Measurements from ENCODE around the gene ALKBH3. TPM values are rescaled to one million over a fixed set of nuclear protein-coding genes. Genes with fewer than 3 reads are reported as not detected.

ALKBH3 gene
- total RNA-seq, 4 donors from 2014 or later = 27.5 to 44.1 (median 42.0) TPM

GRCh38 chr11:43899094-43899493 lies 18.5 kb downstream of the ALKBH3 start:
- Histone ChIP-seq H3K27ac (no peak overlapping the region), H3K27me3 (no peaks in the 10 kb centered on the region), H3K9me3 (no peaks in the 10 kb centered on the region), H3K4me3 (no peak overlapping the region), H3K4me1 (no peaks in the 10 kb centered on the region), H3K36me3 (peaks cover 0 to 72% of the 10 kb centered on the region in 2 donors)
- intact Hi-C loops (cut with DNase I; ENCODE audit: low total_unique reads) = no loop called here
- TF ChIP-seq POLR2A (IDR thresholded peaks at IDR 0.05) = no peak
- no peak for TF ChIP-seq CTCF (IDR thresholded peaks at IDR 0.05 in 4 of 5, conservative IDR thresholded peaks at IDR 0.05 in 1 of 5)
- in situ Hi-C loops (cut with MboI; ENCODE audit: low sequenced_read_pairs in 4 of 4) = loop anchor here in 3 of 4 donors (10.0 kb wide), 3 partner anchors 46 to 146 kb away; partner anchors contain the start of genes ACCSL (in 1 of the 3) and C11orf96 (in 1 of the 3)
- no peak for DNase-seq
- ATAC-seq = no peak

GRCh38 chr11:43901551-43901950 lies 20.9 kb downstream of the ALKBH3 start:
- no peaks in the 10 kb centered on the region for H3K27me3 ChIP-seq
- intact Hi-C loops (cut with DNase I; ENCODE audit: low total_unique reads) (no loop called here), in situ Hi-C loops (cut with MboI; ENCODE audit: low sequenced_read_pairs in 4 of 4) (no loop called here)
- no peak overlapping the region for H3K4me3 ChIP-seq
- no peak for TF ChIP-seq POLR2A (IDR thresholded peaks at IDR 0.05)
- ATAC-seq = no peak
- peaks cover 9% of the 10 kb centered on the region in 2 donors for H3K4me1 ChIP-seq
- H3K9me3 ChIP-seq = no peaks in the 10 kb centered on the region
- H3K27ac ChIP-seq = no peak overlapping the region
- DNase-seq = no peak
- H3K36me3 ChIP-seq = peaks cover 0 to 66% of the 10 kb centered on the region in 2 donors

DNA sequence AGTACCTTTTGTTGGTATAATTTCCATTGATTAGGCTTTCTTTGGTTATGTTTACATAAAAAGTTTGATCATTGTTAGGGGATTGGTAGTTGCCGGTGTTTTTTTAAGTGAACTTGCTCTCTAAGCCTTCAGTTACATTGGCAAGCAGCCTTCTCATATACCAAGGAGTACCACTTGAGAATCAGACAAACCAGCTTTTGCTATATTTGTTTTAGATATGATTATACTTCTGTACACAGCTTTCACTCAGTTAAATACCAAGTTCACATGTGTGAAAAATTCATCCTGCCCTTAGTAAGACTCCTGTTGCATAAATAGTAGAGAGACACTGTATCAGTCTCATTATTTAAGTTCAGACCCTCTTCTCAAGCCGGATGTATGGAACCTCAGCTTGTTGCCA lies 22.4 kb downstream of the ALKBH3 start:
- Histone ChIP-seq H3K9me3 (no peaks in the 10 kb centered on the region), H3K4me3 (no peak overlapping the region), H3K27ac (no peak overlapping the region), H3K27me3 (no peaks in the 10 kb centered on the region), H3K36me3 (peaks cover 0 to 50% of the 10 kb centered on the region in 2 donors), H3K4me1 (peaks cover 9 to 12% of the 10 kb centered on the region in 2 donors)
- in situ Hi-C loops (cut with MboI; ENCODE audit: low sequenced_read_pairs in 4 of 4) = no loop called here
- TF ChIP-seq POLR2A (IDR thresholded peaks at IDR 0.05) = no peak
- no peak for TF ChIP-seq CTCF (IDR thresholded peaks at IDR 0.05 in 4 of 5, conservative IDR thresholded peaks at IDR 0.05 in 1 of 5)
- intact Hi-C loops (cut with DNase I; ENCODE audit: low total_unique reads) = no loop called here
- ATAC-seq (no peak), DNase-seq (no peak)

- Histone ChIP-seq H3K4me3 (no peak overlapping the region), H3K36me3 (peaks cover 0 to 41% of the 10 kb centered on the region in 2 donors), H3K4me1 (peaks cover 14 to 21% of the 10 kb centered on the region in 2 donors), H3K9me3 (no peaks in the 10 kb centered on the region), H3K27me3 (no peaks in the 10 kb centered on the region), H3K27ac (peak overlapping the region in 1 of 4 donors; percentile 64)
- ATAC-seq (no peak), DNase-seq (no peak)
- TF ChIP-seq CTCF (IDR thresholded peaks at IDR 0.05 in 4 of 5, conservative IDR thresholded peaks at IDR 0.05 in 1 of 5) = no peak
- TF ChIP-seq POLR2A (IDR thresholded peaks at IDR 0.05) = no peak
- in situ Hi-C loops (cut with MboI; ENCODE audit: low sequenced_read_pairs in 4 of 4) (no loop called here), intact Hi-C loops (cut with DNase I; ENCODE audit: low total_unique reads) (no loop called here)
Measured at GRCh38 chr11:43903969-43904368, 23.3 kb downstream of the ALKBH3 start.

DNA sequence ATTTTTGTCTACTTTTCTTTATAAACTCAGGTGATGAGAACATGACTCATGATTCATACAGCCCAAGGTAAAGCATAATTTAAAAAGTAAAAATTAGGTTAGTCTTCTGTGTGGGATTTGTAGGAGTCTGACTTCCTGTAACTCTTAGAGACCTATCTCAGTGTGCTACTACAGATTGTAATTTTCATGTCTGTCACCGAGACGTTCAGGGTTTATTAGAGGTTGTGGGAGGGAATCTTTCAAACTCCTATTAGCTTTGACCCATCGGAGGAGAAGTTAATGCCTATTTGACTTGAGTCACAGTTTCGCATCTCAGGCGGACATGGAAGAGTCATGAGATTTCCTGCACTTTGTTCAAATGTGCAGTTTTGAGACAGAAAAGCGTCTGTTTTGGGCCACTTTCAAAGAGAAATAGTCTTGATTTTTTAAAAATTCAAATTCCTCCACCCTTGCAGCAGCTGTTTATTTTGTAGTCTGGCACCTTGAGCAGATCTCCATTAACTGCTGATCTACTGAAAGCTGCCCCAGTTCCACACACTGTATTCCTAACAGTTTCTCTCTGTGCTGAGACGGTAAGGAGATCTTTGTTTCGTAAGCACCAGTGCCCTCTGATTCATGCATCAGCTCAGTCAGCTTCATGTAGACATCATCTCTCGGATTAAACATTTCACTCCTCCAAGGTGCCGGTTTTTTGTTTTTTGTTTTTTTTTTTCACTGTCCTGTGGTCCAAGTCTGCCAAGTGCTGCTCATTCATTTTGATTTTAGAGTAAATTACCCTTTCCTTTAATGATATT lies 24.3 kb downstream of the ALKBH3 start:
- no peaks in the 10 kb centered on the region for H3K9me3 ChIP-seq
- TF ChIP-seq CTCF (IDR thresholded peaks at IDR 0.05 in 4 of 5, conservative IDR thresholded peaks at IDR 0.05 in 1 of 5) (no peak), POLR2A (IDR thresholded peaks at IDR 0.05) (no peak)
- peak; percentile 74 to 89 for ATAC-seq
- intact Hi-C loops (cut with DNase I; ENCODE audit: low total_unique reads) = loop anchor here (5.0 kb wide), 1 partner anchor 37 kb away; the partner anchor contains the start of gene C11orf96
- no peak overlapping the region for H3K4me3 ChIP-seq
- in situ Hi-C loops (cut with MboI; ENCODE audit: low sequenced_read_pairs in 4 of 4) = no loop called here
- peaks cover 0 to 35% of the 10 kb centered on the region in 2 donors for H3K36me3 ChIP-seq
- DNase-seq = no peak
- H3K4me1 ChIP-seq = peaks cover 18 to 21% of the 10 kb centered on the region in 2 donors
- H3K27me3 ChIP-seq = no peaks in the 10 kb centered on the region
- peak overlapping the region; percentile 7 to 64 (median 31) for H3K27ac ChIP-seq

Measured in gastrocnemius medialis (tissue), 4 donors.